ENCODE measurements around the gene NRXN2. TPM values are rescaled to one million over a fixed set of nuclear protein-coding genes. Genes with fewer than 3 reads are reported as not detected.
"Not testable (repeated sequence)": the region's sequence is repeated elsewhere in the genome, so short reads cannot be mapped to it uniquely, and the experiment has no call there.

The NRXN2 gene
- polyA plus RNA-seq, 4 donors, result 0.45 to 8.9 (median 2.7) TPM

DNA sequence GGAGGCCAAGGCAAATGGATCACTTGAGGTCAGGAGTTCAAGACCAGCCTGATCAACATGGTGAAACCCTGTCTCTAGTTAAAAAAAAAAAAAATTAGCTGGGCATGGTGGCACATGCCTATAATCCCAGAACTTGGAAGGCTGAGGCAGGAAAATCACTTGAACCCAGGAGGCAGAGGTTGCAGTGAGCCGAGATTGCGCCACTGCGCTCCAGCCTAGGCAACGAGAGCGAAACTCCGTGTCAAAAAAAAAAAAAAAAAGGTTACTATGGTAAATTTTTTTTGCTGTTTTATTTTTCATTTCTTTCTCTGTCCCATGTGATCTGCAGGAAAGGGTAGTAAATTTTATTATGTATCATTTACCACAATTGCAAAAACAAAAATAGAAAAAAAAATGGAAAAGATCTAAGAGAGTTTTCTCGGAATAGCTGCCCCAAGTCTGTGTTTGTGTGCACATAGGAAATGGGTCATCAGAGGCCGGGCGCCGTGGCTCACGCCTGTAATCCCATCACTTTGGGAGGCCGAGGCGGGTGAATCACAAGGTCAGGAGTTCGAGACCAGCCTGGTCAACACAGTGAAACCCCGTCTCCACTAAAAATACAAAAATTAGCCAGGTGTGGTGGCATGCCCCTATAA lies 58.6 kb downstream of the NRXN2 start:
- H3K27ac ChIP-seq (ENCODE audit: low read depth in 1 of 3, low read length in 2 of 3), result not testable (repeated sequence)
- 81 to 87% (median 81%) methylated on average over 15 of the region's 15 CpGs for WGBS, 3 donors

GRCh38 chr11:64663656-64664055 lies 59.3 kb downstream of the NRXN2 start:
- no peaks in the 10 kb centered on the region for H3K9me3 ChIP-seq (ENCODE audit: control insufficient read depth in 2 of 2, insufficient read depth in 1 of 2, low read depth in 1 of 2, low read length in 1 of 2)
- DNase-seq (no peak), FAIRE-seq (no peak)
- no peaks in the 10 kb centered on the region for H3K36me3 ChIP-seq (ENCODE audit: control insufficient read depth in 3 of 3, insufficient read depth in 2 of 3, low read depth in 1 of 3, low read length in 3 of 3)
- 91 to 92% (median 91%) methylated on average over 4 of the region's 4 CpGs for WGBS, 3 donors
- no peak overlapping the region for H3K4me3 ChIP-seq (ENCODE audit: low read depth in 1 of 3, low read length in 3 of 3)
- H3K27ac ChIP-seq (ENCODE audit: low read depth in 1 of 3, low read length in 2 of 3), result no peak overlapping the region
- H3K27me3 ChIP-seq (ENCODE audit: control insufficient read depth in 3 of 3, insufficient read depth in 3 of 3, low read length in 3 of 3), result peaks cover 0 to 2% (median 0%) of the 10 kb centered on the region in 3 donors
- H3K4me1 ChIP-seq (ENCODE audit: control insufficient read depth in 3 of 3, insufficient read depth in 2 of 3, low read depth in 1 of 3, low read length in 2 of 3), result no peaks in the 10 kb centered on the region

More for the DNA sequence above, 58.6 kb downstream of the NRXN2 start:
- not testable (repeated sequence) for H3K4me1 ChIP-seq (ENCODE audit: control insufficient read depth in 3 of 3, insufficient read depth in 2 of 3, low read depth in 1 of 3, low read length in 2 of 3); H3K27me3 ChIP-seq (ENCODE audit: control insufficient read depth in 3 of 3, insufficient read depth in 3 of 3, low read length in 3 of 3); DNase-seq; H3K36me3 ChIP-seq (ENCODE audit: control insufficient read depth in 3 of 3, insufficient read depth in 2 of 3, low read depth in 1 of 3, low read length in 3 of 3); H3K4me3 ChIP-seq (ENCODE audit: low read depth in 1 of 3, low read length in 3 of 3); FAIRE-seq; H3K9me3 ChIP-seq (ENCODE audit: control insufficient read depth in 2 of 2, insufficient read depth in 1 of 2, low read depth in 1 of 2, low read length in 1 of 2)

GRCh38 chr11:64661614-64662013 lies 61.4 kb downstream of the NRXN2 start:
- 78 to 81% (median 79%) methylated on average over 7 of the region's 7 CpGs for WGBS, 3 donors
- Histone ChIP-seq H3K27ac (ENCODE audit: low read depth in 1 of 3, low read length in 2 of 3) (no peak overlapping the region), H3K4me1 (ENCODE audit: control insufficient read depth in 3 of 3, insufficient read depth in 2 of 3, low read depth in 1 of 3, low read length in 2 of 3) (no peaks in the 10 kb centered on the region), H3K4me3 (ENCODE audit: low read depth in 1 of 3, low read length in 3 of 3) (no peak overlapping the region), H3K36me3 (ENCODE audit: control insufficient read depth in 3 of 3, insufficient read depth in 2 of 3, low read depth in 1 of 3, low read length in 3 of 3) (no peaks in the 10 kb centered on the region), H3K27me3 (ENCODE audit: control insufficient read depth in 3 of 3, insufficient read depth in 3 of 3, low read length in 3 of 3) (peaks cover 0 to 2% (median 0%) of the 10 kb centered on the region in 3 donors), H3K9me3 (ENCODE audit: control insufficient read depth in 2 of 2, insufficient read depth in 1 of 2, low read depth in 1 of 2, low read length in 1 of 2) (no peaks in the 10 kb centered on the region)
- DNase-seq (no peak), FAIRE-seq (no peak)

GRCh38 chr11:64661146-64661545 lies 61.9 kb downstream of the NRXN2 start:
- 62 to 82% (median 80%) methylated on average over 6 of the region's 6 CpGs for WGBS, 3 donors
- H3K4me3 ChIP-seq (ENCODE audit: low read depth in 1 of 3, low read length in 3 of 3), result no peak overlapping the region
- no peaks in the 10 kb centered on the region for H3K9me3 ChIP-seq (ENCODE audit: control insufficient read depth in 2 of 2, insufficient read depth in 1 of 2, low read depth in 1 of 2, low read length in 1 of 2)
- no peak for FAIRE-seq
- H3K27me3 ChIP-seq (ENCODE audit: control insufficient read depth in 3 of 3, insufficient read depth in 3 of 3, low read length in 3 of 3), result peaks cover 0 to 2% (median 0%) of the 10 kb centered on the region in 3 donors
- no peak for DNase-seq
- no peak overlapping the region for H3K27ac ChIP-seq (ENCODE audit: low read depth in 1 of 3, low read length in 2 of 3)
- H3K36me3 ChIP-seq (ENCODE audit: control insufficient read depth in 3 of 3, insufficient read depth in 2 of 3, low read depth in 1 of 3, low read length in 3 of 3), result no peaks in the 10 kb centered on the region
- no peaks in the 10 kb centered on the region for H3K4me1 ChIP-seq (ENCODE audit: control insufficient read depth in 3 of 3, insufficient read depth in 2 of 3, low read depth in 1 of 3, low read length in 2 of 3)

DNA sequence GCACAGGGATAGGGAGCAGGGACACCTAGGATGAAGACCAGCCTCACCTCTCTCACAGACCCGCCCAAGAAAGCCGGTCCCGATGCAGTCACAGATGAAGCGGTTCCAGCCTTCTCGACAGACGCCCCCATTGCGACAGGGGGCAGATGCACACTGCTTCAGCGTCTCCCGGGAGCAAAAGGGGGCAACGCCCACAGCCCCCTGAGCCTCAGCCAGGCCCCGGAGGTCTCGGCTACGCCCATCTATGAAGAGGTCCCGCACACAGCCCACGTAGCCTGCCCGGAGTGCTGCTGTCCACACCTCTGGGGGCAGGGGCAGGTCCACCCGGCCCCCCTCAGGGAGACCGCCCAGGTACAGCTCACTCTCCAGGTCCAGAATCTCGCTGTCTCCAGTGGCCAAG lies 62.3 kb downstream of the NRXN2 start:
- Histone ChIP-seq H3K27ac (ENCODE audit: low read depth in 1 of 3, low read length in 2 of 3) (no peak overlapping the region), H3K9me3 (ENCODE audit: control insufficient read depth in 2 of 2, insufficient read depth in 1 of 2, low read depth in 1 of 2, low read length in 1 of 2) (no peaks in the 10 kb centered on the region), H3K27me3 (ENCODE audit: control insufficient read depth in 3 of 3, insufficient read depth in 3 of 3, low read length in 3 of 3) (peaks cover 0 to under 1% (median 0%) of the 10 kb centered on the region in 3 donors), H3K36me3 (ENCODE audit: control insufficient read depth in 3 of 3, insufficient read depth in 2 of 3, low read depth in 1 of 3, low read length in 3 of 3) (no peaks in the 10 kb centered on the region), H3K4me3 (ENCODE audit: low read depth in 1 of 3, low read length in 3 of 3) (no peak overlapping the region), H3K4me1 (ENCODE audit: control insufficient read depth in 3 of 3, insufficient read depth in 2 of 3, low read depth in 1 of 3, low read length in 2 of 3) (no peaks in the 10 kb centered on the region)
- FAIRE-seq, result no peak
- no peak for DNase-seq
- WGBS, 3 donors, result 81 to 89% (median 85%) methylated on average over 19 of the region's 19 CpGs

DNA sequence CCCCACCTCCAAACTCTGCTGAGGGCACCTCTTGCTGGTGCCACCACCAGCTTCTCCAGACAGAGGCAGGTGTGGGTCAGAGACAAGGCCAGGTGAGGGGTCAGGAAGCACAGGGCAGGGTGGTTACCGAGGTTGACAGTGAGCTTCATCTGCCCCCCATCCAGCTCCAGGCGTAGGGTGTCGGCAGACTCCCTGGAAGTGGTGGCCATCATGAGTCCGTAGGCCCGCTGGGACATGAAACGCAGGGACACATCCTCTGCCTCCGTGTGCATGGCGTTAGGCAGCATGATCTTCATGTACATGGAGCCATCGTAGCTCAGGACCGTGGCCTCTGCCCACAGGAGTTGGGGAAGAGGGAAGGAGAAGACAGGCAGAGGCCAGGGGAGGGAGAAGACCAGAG lies 62.8 kb downstream of the NRXN2 start:
- no peaks in the 10 kb centered on the region for H3K4me1 ChIP-seq (ENCODE audit: control insufficient read depth in 3 of 3, insufficient read depth in 2 of 3, low read depth in 1 of 3, low read length in 2 of 3)
- FAIRE-seq, result no peak
- H3K27me3 ChIP-seq (ENCODE audit: control insufficient read depth in 3 of 3, insufficient read depth in 3 of 3, low read length in 3 of 3), result peaks cover 0 to 3% (median 0%) of the 10 kb centered on the region in 3 donors
- H3K9me3 ChIP-seq (ENCODE audit: control insufficient read depth in 2 of 2, insufficient read depth in 1 of 2, low read depth in 1 of 2, low read length in 1 of 2), result no peaks in the 10 kb centered on the region
- no peak overlapping the region for H3K27ac ChIP-seq (ENCODE audit: low read depth in 1 of 3, low read length in 2 of 3)
- 87 to 92% (median 88%) methylated on average over 10 of the region's 10 CpGs for WGBS, 3 donors
- H3K36me3 ChIP-seq (ENCODE audit: control insufficient read depth in 3 of 3, insufficient read depth in 2 of 3, low read depth in 1 of 3, low read length in 3 of 3), result no peaks in the 10 kb centered on the region
- no peak for DNase-seq
- no peak overlapping the region for H3K4me3 ChIP-seq (ENCODE audit: low read depth in 1 of 3, low read length in 3 of 3)

- H3K9me3 ChIP-seq (ENCODE audit: control insufficient read depth in 2 of 2, insufficient read depth in 1 of 2, low read depth in 1 of 2, low read length in 1 of 2), result no peaks in the 10 kb centered on the region
- 86 to 87% (median 86%) methylated on average over 9 of the region's 9 CpGs for WGBS, 3 donors
- H3K27me3 ChIP-seq (ENCODE audit: control insufficient read depth in 3 of 3, insufficient read depth in 3 of 3, low read length in 3 of 3), result peaks cover 0 to 3% (median 0%) of the 10 kb centered on the region in 3 donors
- no peak overlapping the region for H3K27ac ChIP-seq (ENCODE audit: low read depth in 1 of 3, low read length in 2 of 3)
- no peaks in the 10 kb centered on the region for H3K4me1 ChIP-seq (ENCODE audit: control insufficient read depth in 3 of 3, insufficient read depth in 2 of 3, low read depth in 1 of 3, low read length in 2 of 3)
- DNase-seq (no peak), FAIRE-seq (no peak)
- no peaks in the 10 kb centered on the region for H3K36me3 ChIP-seq (ENCODE audit: control insufficient read depth in 3 of 3, insufficient read depth in 2 of 3, low read depth in 1 of 3, low read length in 3 of 3)
- no peak overlapping the region for H3K4me3 ChIP-seq (ENCODE audit: low read depth in 1 of 3, low read length in 3 of 3)
Measured at GRCh38 chr11:64659417-64660144, 63.4 kb downstream of the NRXN2 start.

GRCh38 chr11:64658265-64658664 lies 64.7 kb downstream of the NRXN2 start:
- no peak overlapping the region for H3K27ac ChIP-seq (ENCODE audit: low read depth in 1 of 3, low read length in 2 of 3)
- H3K27me3 ChIP-seq (ENCODE audit: control insufficient read depth in 3 of 3, insufficient read depth in 3 of 3, low read length in 3 of 3), result peaks cover 0 to 3% (median 0%) of the 10 kb centered on the region in 3 donors
- no peaks in the 10 kb centered on the region for H3K9me3 ChIP-seq (ENCODE audit: control insufficient read depth in 2 of 2, insufficient read depth in 1 of 2, low read depth in 1 of 2, low read length in 1 of 2)
- peaks cover 0 to 4% (median 0%) of the 10 kb centered on the region in 3 donors for H3K4me1 ChIP-seq (ENCODE audit: control insufficient read depth in 3 of 3, insufficient read depth in 2 of 3, low read depth in 1 of 3, low read length in 2 of 3)
- FAIRE-seq, result no peak
- no peak for DNase-seq
- 63 to 96% (median 69%) methylated on average over 2 of the region's 2 CpGs for WGBS, 3 donors
- H3K4me3 ChIP-seq (ENCODE audit: low read depth in 1 of 3, low read length in 3 of 3), result no peak overlapping the region
- H3K36me3 ChIP-seq (ENCODE audit: control insufficient read depth in 3 of 3, insufficient read depth in 2 of 3, low read depth in 1 of 3, low read length in 3 of 3), result no peaks in the 10 kb centered on the region
